Astrocyte of the cerebellum (primary cell): ENCODE data around the gene GABARAPL2.

Experiments used
- DNase-seq: peaks from one replicate; pipeline ENCODE4 v3.0.0-alpha.2; 2011; ENCODE audit warnings: low read depth
- H3K4me3 ChIP-seq: 2 replicates; pipeline ENCODE4 v1.5.1; 2011; ENCODE audit warnings: mild to moderate bottlenecking, low read depth, low read length, moderate library complexity
- CTCF ChIP-seq: IDR thresholded peaks from 2 replicates; pipeline ENCODE4 v1.5.1; 2012; ENCODE audit warnings: low read length, low read depth, moderate library complexity, mild to moderate bottlenecking; ENCODE audit errors: missing control alignments
- in situ Hi-C: cut with HindIII; loops from 2 replicates; pipeline ENCODE4 v1.10.0; 2017; ENCODE audit warnings: low sequenced_read_pairs

Gene GABARAPL2

GRCh38 chr16:75618780-75619179 is 52.6 kb downstream of the GABARAPL2 start:
- TF ChIP-seq CTCF: no peak

GRCh38 chr16:75620326-75621169 is 54.4 kb downstream of the GABARAPL2 start:
- in situ Hi-C loops: no loop called here
- TF ChIP-seq CTCF: no peak
- DNase-seq: no peak
- no peak overlapping the region for H3K4me3 ChIP-seq

More at GRCh38 chr16:75618780-75619179, 52.6 kb downstream of the GABARAPL2 start:
- DNase-seq: no peak
- H3K4me3 ChIP-seq: no peak overlapping the region
- in situ Hi-C loops: no loop called here

- in situ Hi-C loops: no loop called here
- TF ChIP-seq CTCF: peak; percentile 55
- no peak for DNase-seq
- H3K4me3 ChIP-seq: no peak overlapping the region
Measured at GRCh38 chr16:75621170-75621477, 54.9 kb downstream of the GABARAPL2 start.

- no peak for TF ChIP-seq CTCF
- peak within 1 kb of the TSS; percentile 65 for H3K4me3 ChIP-seq
- in situ Hi-C loops: no loop called here
- DNase-seq: peak; percentile 97
Measured at GRCh38 chr16:75622761-75623605, 56.8 kb downstream of the GABARAPL2 start, which contains the start of gene ADAT1. ADAT1 (minus strand) TSS chr16:75623281; CDS start chr16:75620799, 2,482 bp downstream.

- no peak overlapping the region for H3K4me3 ChIP-seq
- TF ChIP-seq CTCF: no peak
- in situ Hi-C loops: no loop called here
- no peak for DNase-seq
Measured at GRCh38 chr16:75624921-75625334, 58.7 kb downstream of the GABARAPL2 start.

GRCh38 chr16:75626806-75627205 is 60.6 kb downstream of the GABARAPL2 start:
- DNase-seq: no peak
- no peak overlapping the region for H3K4me3 ChIP-seq
- in situ Hi-C loops: no loop called here
- TF ChIP-seq CTCF: no peak
